Ectodermal cell (in vitro differentiated cells): Measurements from ENCODE around the gene FBXL15.

Experiments used
- H3K27ac ChIP-seq: 2 replicates; pipeline ENCODE4 v1.7.0; 2013; ENCODE audit warnings: mild to moderate bottlenecking, low read depth, low read length; ENCODE audit not compliant: insufficient read depth, poor library complexity, severe bottlenecking
- H3K27me3 ChIP-seq: 2 replicates; pipeline ENCODE4 v1.7.0; 2013; ENCODE audit warnings: mild to moderate bottlenecking, low read length; ENCODE audit not compliant: insufficient read depth, control insufficient read depth, poor library complexity, severe bottlenecking
- H3K36me3 ChIP-seq: one replicate; pipeline ENCODE4 v1.7.0; 2013; ENCODE audit warnings: low read length; ENCODE audit not compliant: control insufficient read depth, insufficient read depth
- H3K4me1 ChIP-seq: one replicate; pipeline ENCODE4 v1.7.0; 2013; ENCODE audit warnings: low read length; ENCODE audit not compliant: control insufficient read depth, insufficient read depth
- H3K4me3 ChIP-seq: 2 replicates; pipeline ENCODE4 v1.7.0; 2013; ENCODE audit warnings: low read depth, low read length, control low read depth; ENCODE audit not compliant: insufficient read depth
- H3K9me3 ChIP-seq: 2 replicates; pipeline ENCODE4 v1.7.0; 2013; ENCODE audit warnings: mild to moderate bottlenecking, low read length, moderate library complexity; ENCODE audit not compliant: control insufficient read depth
- WGBS, 2 experiments: methylation state at CpG; one replicate each; pipeline ENCODE4 v1.1.7; 2013; ENCODE audit warnings: missing lambda C conversion rate in 2 of 2; 5-methylcytosine and 5-hydroxymethylcytosine counted together

Gene FBXL15

DNA sequence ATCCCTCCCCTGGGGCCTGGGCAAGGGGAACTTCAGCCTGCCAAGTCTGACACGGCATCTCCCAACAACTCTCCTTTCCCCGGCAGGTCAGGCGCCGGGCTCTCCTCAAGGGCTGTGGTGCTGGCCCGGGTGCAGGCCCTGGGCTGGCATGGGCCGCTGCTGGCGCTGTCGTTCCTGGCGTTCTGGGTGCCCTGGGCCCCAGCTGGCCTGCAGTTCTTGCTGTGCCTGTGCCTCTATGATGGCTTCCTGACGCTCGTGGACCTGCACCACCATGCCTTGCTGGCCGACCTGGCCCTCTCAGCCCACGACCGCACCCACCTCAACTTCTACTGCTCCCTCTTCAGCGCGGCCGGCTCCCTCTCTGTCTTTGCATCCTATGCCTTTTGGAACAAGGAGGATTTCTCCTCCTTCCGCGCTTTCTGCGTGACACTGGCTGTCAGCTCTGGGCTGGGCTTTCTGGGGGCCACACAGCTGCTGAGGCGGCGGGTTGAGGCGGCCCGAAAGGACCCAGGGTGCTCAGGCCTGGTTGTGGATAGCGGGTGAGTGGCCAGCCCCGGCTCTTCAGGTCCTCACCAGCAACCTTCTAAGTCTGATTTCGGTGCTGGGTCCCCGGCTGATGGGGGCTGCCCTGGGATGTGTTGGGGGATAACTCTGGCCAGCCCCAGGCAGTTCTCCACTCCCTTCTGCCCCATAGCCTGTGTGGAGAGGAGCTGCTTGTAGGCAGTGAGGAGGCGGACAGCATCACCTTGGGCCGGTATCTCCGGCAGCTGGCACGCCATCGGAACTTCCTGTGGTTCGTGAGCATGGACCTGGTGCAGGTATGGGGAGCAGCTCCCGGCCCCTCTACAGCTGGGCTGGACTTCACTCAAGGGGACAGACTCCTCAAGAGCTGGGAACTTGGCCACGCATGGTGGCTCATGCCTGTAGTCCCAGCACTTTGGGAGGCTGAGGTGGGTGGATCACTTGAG, 50.2 kb downstream of the FBXL15 start:
- Histone ChIP-seq H3K27ac (no peak overlapping the region), H3K27me3 (no peaks in the 10 kb centered on the region), H3K9me3 (no peaks in the 10 kb centered on the region), H3K36me3 (no peaks in the 10 kb centered on the region), H3K4me1 (no peaks in the 10 kb centered on the region), H3K4me3 (no peak overlapping the region)
- 91 to 95% methylated on average over 35 to 36 of the region's 36 CpGs for WGBS, 2 experiments
